B cell (primary cell): ENCODE measurements around the gene RTN4RL1. TPM values are rescaled to one million over a fixed set of nuclear protein-coding genes. Genes with fewer than 3 reads are reported as not detected.

ENCODE experiments used
- ATAC-seq: fragments of 200-7000 bp; cut with Tn5 transposase; one replicate; pipeline ENCODE4 v1.10.0; 2021; ENCODE audit warnings: low read depth, mild to moderate bottlenecking, moderate number of reproducible peaks, moderate library complexity
- CTCF ChIA-PET: fragments of 350-600 bp; sonication (Branson Sonifier 250); formaldehyde crosslinking; loops from one replicate; lab custom pipeline; 2021; ENCODE audit warnings: antibody characterized with exemption, inconsistent platforms; lab: Charles Lee
- POLR2A ChIA-PET: fragments of 350-600 bp; sonication (Branson Sonifier 250); formaldehyde crosslinking; loops from one replicate; lab custom pipeline; 2021; ENCODE audit warnings: antibody characterized with exemption; lab: Charles Lee
- DNase-seq: peaks from one replicate; pipeline ENCODE4 v3.0.0; 2013
- H2AFZ ChIP-seq: 2 replicates; pipeline ENCODE4 v1.6.1; 2012; ENCODE audit warnings: mild to moderate bottlenecking, low read depth, low read length; ENCODE audit not compliant: insufficient read depth, poor library complexity, severe bottlenecking
- H3K27ac ChIP-seq, 2 donors: 1 replicate in 1 of 2; 2 replicates in 1 of 2; pipeline ENCODE4 v1.5.1; 2012 to 2013; ENCODE audit warnings: low read length in 2 of 2, mild to moderate bottlenecking in 2 of 2, moderate library complexity in 1 of 2
- H3K27me3 ChIP-seq, 4 experiments: fragments of 200-600 bp in 1 of 4; sonication (generic) in 1 of 4; replicated peaks in 1 of 4; 1 replicate in 2 of 4; 2 replicates in 2 of 4; pipeline versions ENCODE4 v1.6.1 to v1.7.0; 2013 to 2016; ENCODE audit warnings: low read length in 3 of 4, mild to moderate bottlenecking in 2 of 4, mixed read lengths in 1 of 4, moderate library complexity in 1 of 4; ENCODE audit not compliant: insufficient read depth in 4 of 4, control insufficient read depth in 3 of 4; ENCODE audit errors: control extremely low read depth in 1 of 4
- H3K36me3 ChIP-seq, 2 experiments: replicated peaks in 1 of 2; 1 replicate in 1 of 2; 2 replicates in 1 of 2; pipeline versions ENCODE4 v1.6.1 to v1.7.1; 2013; ENCODE audit warnings: low read length in 1 of 2; ENCODE audit not compliant: insufficient read depth in 2 of 2, control insufficient read depth in 1 of 2; ENCODE audit errors: control extremely low read depth in 1 of 2, extremely low read depth in 1 of 2
- H3K4me1 ChIP-seq, 2 donors: fragments of 200-600 bp in 1 of 2; sonication (generic) in 1 of 2; 1 replicate in 1 of 2; 2 replicates in 1 of 2; pipeline versions ENCODE4 v1.5.1 to v1.6.1; 2013 to 2017; ENCODE audit warnings: low read length in 2 of 2; ENCODE audit not compliant: control insufficient read depth in 2 of 2, insufficient read depth in 2 of 2
- H3K4me2 ChIP-seq: replicated peaks from 2 replicates; pipeline ENCODE3; 2012; ENCODE audit warnings: mild to moderate bottlenecking, low read depth, low read length; ENCODE audit not compliant: poor library complexity, severe bottlenecking
- H3K4me3 ChIP-seq, 5 experiments: fragments of 200-600 bp in 1 of 5; sonication (generic) in 1 of 5; 1 replicate in 3 of 5; 2 replicates in 2 of 5; pipeline versions ENCODE4 v1.5.1 to v1.7.0; 2011 to 2016; ENCODE audit warnings: low read length in 4 of 5, mild to moderate bottlenecking in 4 of 5, low read depth in 2 of 5, control low read depth in 1 of 5, moderate library complexity in 1 of 5; ENCODE audit not compliant: insufficient read depth in 1 of 5; ENCODE audit errors: control extremely low read depth in 1 of 5, extremely low read depth in 1 of 5
- H3K79me2 ChIP-seq: fragments of 200-600 bp; sonication (generic); one replicate; pipeline ENCODE4 v1.6.0; 2016; ENCODE audit warnings: low read length; ENCODE audit not compliant: control insufficient read depth, insufficient read depth
- H3K9ac ChIP-seq: fragments of 200-600 bp; sonication (generic); 2 replicates; pipeline ENCODE4 v1.6.1; 2017; ENCODE audit warnings: mild to moderate bottlenecking, low read length, moderate library complexity
- H3K9me3 ChIP-seq, 3 donors: one replicate each; pipeline versions ENCODE4 v1.6.1 to v1.7.1; 2013; ENCODE audit warnings: low read length in 2 of 3; ENCODE audit not compliant: control insufficient read depth in 2 of 3, insufficient read depth in 1 of 3; ENCODE audit errors: control extremely low read depth in 1 of 3
- H4K20me1 ChIP-seq: 2 replicates; pipeline ENCODE4 v1.6.0; 2012; ENCODE audit warnings: mild to moderate bottlenecking, low read length; ENCODE audit not compliant: insufficient read depth, control insufficient read depth, poor library complexity, severe bottlenecking
- H3K27ac Mint-ChIP-seq: one replicate; pipeline ENCODE4 v1.8.0; 2021; ENCODE audit warnings: mixed read lengths
- H3K27me3 Mint-ChIP-seq: one replicate; pipeline ENCODE4 v1.8.0; 2021; ENCODE audit warnings: mixed read lengths
- H3K4me1 Mint-ChIP-seq: one replicate; pipeline ENCODE4 v1.8.0; 2021; ENCODE audit warnings: mixed read lengths
- H3K4me3 Mint-ChIP-seq: one replicate; pipeline ENCODE4 v1.8.0; 2021; ENCODE audit warnings: mixed read lengths
- H3K9me3 Mint-ChIP-seq: one replicate; pipeline ENCODE4 v1.8.0; 2022; ENCODE audit warnings: mixed read lengths; ENCODE audit not compliant: insufficient read depth
- EZH2 ChIP-seq: IDR thresholded peaks from 2 replicates; pipeline ENCODE4 v1.6.1; 2012; ENCODE audit warnings: borderline replicate concordance, low read depth, mild to moderate bottlenecking, moderate library complexity, low read length; ENCODE audit not compliant: insufficient read depth, poor library complexity, severe bottlenecking
- WGBS: methylation state at CpG from one replicate; pipeline ENCODE4 v1.1.5; 2013; ENCODE audit warnings: missing lambda C conversion rate; ENCODE audit not compliant: insufficient coverage; 5-methylcytosine and 5-hydroxymethylcytosine counted together
- intact Hi-C: fragments of 100-400 bp; cut with micrococcal nuclease; formaldehyde crosslinking; loops from one replicate; pipeline ENCODE4 v1.10.0; 2022
- polyA plus RNA-seq: library from polyadenylated mRNA; depleted of rRNA; stranded (reverse); fragments of >200 nt; gene quantifications from 2 replicates; pipeline ENCODE4 v1.2.3, GENCODE V29; 2012
- total RNA-seq, 2 donors: library from RNA; stranded (reverse); fragments of 120-200 nt in 1 of 2; gene quantifications; 1 replicate in 1 of 2; 2 replicates in 1 of 2; pipeline versions ENCODE4 v1.2.3 to v1.2.4, GENCODE V29; 2013 to 2022
- TF ChIP-seq, protein P1 (sequence below): fragments of 200-600 bp; IDR thresholded peaks from one replicate; pipeline ENCODE4 v1.8.0; 2022; ENCODE audit warnings: antibody characterized with exemption, mild to moderate bottlenecking

RTN4RL1 gene
- total and polyA plus RNA-seq, 2 donors (not counting 1 experiment from before 2014, with no cell fraction given) = 0.03 to 0.07 TPM

DNA sequence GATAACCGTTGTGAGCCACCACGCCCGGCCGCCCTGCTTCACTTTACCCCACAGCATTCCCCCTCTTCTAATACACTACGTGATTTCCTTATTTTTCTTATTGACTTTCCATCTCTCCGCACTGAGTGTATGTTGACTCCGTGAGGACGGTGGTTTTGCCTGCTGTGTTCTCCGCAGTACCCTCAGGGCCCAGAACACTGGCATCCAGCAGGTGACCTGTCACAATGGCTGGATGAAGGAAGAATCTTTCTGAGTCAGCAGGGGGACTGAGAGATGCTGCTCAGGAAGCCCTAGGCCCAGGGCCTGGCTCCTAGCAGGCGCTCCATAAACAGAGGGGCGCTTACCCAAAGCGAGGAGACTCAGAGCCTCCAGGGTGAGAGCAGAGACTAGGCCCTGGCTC, 79.5 kb downstream of the RTN4RL1 start:
- Histone ChIP-seq H3K36me3 (no peaks in the 10 kb centered on the region), H3K9ac (no peak overlapping the region), H3K4me2 (no peak overlapping the region), H4K20me1 (no peaks in the 10 kb centered on the region), H3K4me1 (no peaks in the 10 kb centered on the region), H3K27me3 (no peaks in the 10 kb centered on the region), H3K79me2 (no peaks in the 10 kb centered on the region), H2AFZ (no peak overlapping the region), H3K4me3 (no peak overlapping the region), H3K27ac (no peak overlapping the region), H3K9me3 (no peaks in the 10 kb centered on the region)
- Mint-ChIP-seq H3K27ac (no peak overlapping the region), H3K4me1 (no peaks in the 10 kb centered on the region), H3K27me3 (no peaks in the 10 kb centered on the region), H3K4me3 (no peak overlapping the region), H3K9me3 (no peaks in the 10 kb centered on the region)
- intact Hi-C loops = no loop called here
- DNase-seq (no peak), ATAC-seq (no peak)
- TF ChIP-seq, protein P1, sequence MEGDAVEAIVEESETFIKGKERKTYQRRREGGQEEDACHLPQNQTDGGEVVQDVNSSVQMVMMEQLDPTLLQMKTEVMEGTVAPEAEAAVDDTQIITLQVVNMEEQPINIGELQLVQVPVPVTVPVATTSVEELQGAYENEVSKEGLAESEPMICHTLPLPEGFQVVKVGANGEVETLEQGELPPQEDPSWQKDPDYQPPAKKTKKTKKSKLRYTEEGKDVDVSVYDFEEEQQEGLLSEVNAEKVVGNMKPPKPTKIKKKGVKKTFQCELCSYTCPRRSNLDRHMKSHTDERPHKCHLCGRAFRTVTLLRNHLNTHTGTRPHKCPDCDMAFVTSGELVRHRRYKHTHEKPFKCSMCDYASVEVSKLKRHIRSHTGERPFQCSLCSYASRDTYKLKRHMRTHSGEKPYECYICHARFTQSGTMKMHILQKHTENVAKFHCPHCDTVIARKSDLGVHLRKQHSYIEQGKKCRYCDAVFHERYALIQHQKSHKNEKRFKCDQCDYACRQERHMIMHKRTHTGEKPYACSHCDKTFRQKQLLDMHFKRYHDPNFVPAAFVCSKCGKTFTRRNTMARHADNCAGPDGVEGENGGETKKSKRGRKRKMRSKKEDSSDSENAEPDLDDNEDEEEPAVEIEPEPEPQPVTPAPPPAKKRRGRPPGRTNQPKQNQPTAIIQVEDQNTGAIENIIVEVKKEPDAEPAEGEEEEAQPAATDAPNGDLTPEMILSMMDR = no peak
- TF ChIP-seq EZH2 = no peak
- ChIA-PET POLR2A (no interaction called here), CTCF (no interaction called here)
- 88% methylated on average over 12 of the region's 12 CpGs for WGBS

DNA sequence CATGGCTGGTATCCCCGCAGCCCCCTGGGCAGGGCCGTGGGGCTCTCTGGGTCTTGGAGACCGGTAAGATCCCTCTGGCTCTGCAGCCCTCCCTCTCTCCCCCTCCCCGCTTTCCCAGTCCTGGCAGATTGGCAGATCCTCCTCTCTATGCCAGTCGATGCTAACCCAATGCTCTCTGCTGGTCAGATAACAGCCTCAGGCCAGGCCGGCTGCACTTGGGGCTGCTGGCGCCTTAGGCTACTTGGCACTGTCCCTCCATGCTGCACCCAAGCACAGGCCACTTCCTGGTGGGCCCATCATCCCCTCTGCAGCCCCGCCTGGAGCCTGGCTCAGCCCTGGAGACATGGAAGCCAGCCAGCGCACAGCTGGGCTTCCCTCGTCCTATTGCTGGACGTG, 81.7 kb downstream of the RTN4RL1 start:
- Histone ChIP-seq H3K4me1 (no peaks in the 10 kb centered on the region), H3K9ac (no peak overlapping the region), H3K4me3 (no peak overlapping the region), H3K4me2 (no peak overlapping the region), H3K79me2 (no peaks in the 10 kb centered on the region), H3K27me3 (no peaks in the 10 kb centered on the region), H4K20me1 (no peaks in the 10 kb centered on the region), H3K36me3 (no peaks in the 10 kb centered on the region), H3K27ac (no peak overlapping the region), H2AFZ (no peak overlapping the region), H3K9me3 (no peaks in the 10 kb centered on the region)
- WGBS = 98% methylated on average over 11 of the region's 11 CpGs
- TF ChIP-seq, protein P1 = no peak
- no peak for TF ChIP-seq EZH2
- DNase-seq (no peak), ATAC-seq (no peak)
- no peaks in the 10 kb centered on the region for H3K4me1 Mint-ChIP-seq
- intact Hi-C loops = no loop called here
- no peaks in the 10 kb centered on the region for H3K9me3 Mint-ChIP-seq
- POLR2A ChIA-PET = no interaction called here
- no peak overlapping the region for H3K27ac Mint-ChIP-seq
- CTCF ChIA-PET = no interaction called here
- H3K27me3 Mint-ChIP-seq = no peaks in the 10 kb centered on the region
- no peak overlapping the region for H3K4me3 Mint-ChIP-seq
